GM21423 (cell line): ENCODE measurements around the gene CCDC85C.

Source experiments
- ATAC-seq: cut with Tn5 transposase; IDR thresholded peaks from one replicate; pipeline ENCODE4 v1.9.1; 2021; ENCODE audit warnings: mild to moderate bottlenecking, moderate library complexity; ENCODE audit not compliant: unreplicated experiment

CCDC85C gene

GRCh38 chr14:99590746-99591555 is 13.1 kb downstream of the CCDC85C start:
- no peak for ATAC-seq

GRCh38 chr14:99589651-99590530 is 14.1 kb downstream of the CCDC85C start:
- ATAC-seq: no peak

- no peak for ATAC-seq
Observed at GRCh38 chr14:99589031-99589441, 15.0 kb downstream of the CCDC85C start.

GRCh38 chr14:99587460-99588278 is 16.3 kb downstream of the CCDC85C start:
- no peak for ATAC-seq

- no peak for ATAC-seq
Observed at GRCh38 chr14:99586761-99587459, 17.1 kb downstream of the CCDC85C start.

GRCh38 chr14:99586054-99586760 is 17.8 kb downstream of the CCDC85C start:
- ATAC-seq: no peak

- ATAC-seq: no peak
Observed at GRCh38 chr14:99584823-99585222, 19.2 kb downstream of the CCDC85C start.

GRCh38 chr14:99581938-99582337 is 22.1 kb downstream of the CCDC85C start:
- ATAC-seq: no peak

GRCh38 chr14:99581374-99581773 is 22.6 kb downstream of the CCDC85C start:
- ATAC-seq: no peak

- ATAC-seq: no peak
Observed at GRCh38 chr14:99579903-99580571, 24.0 kb downstream of the CCDC85C start.

- no peak for ATAC-seq
Observed at GRCh38 chr14:99579120-99579836, 24.7 kb downstream of the CCDC85C start.

- ATAC-seq: no peak
Observed at GRCh38 chr14:99578541-99579101, 25.4 kb downstream of the CCDC85C start.

- ATAC-seq: no peak
Observed at GRCh38 chr14:99576761-99577705, 27.0 kb downstream of the CCDC85C start.

GRCh38 chr14:99576304-99576703 is 27.7 kb downstream of the CCDC85C start:
- no peak for ATAC-seq

GRCh38 chr14:99575043-99576023 is 28.7 kb downstream of the CCDC85C start:
- no peak for ATAC-seq
